HepG2 (cell line): ENCODE measurements around the gene MYLK2. TPM values are rescaled to one million over a fixed set of nuclear protein-coding genes. Genes with fewer than 3 reads are reported as not detected.

Source experiments
- ATAC-seq: fragments of 200-7000 bp; cut with Tn5 transposase; 3 replicates; pipeline ENCODE4 v1.9.1; 2020; ENCODE audit warnings: mild to moderate bottlenecking, moderate library complexity
- BruUV-seq: library from RNA; stranded (reverse); fragments of 400-500 nt; replicated peaks from 2 replicates; lab custom pipeline; 2021; lab: Mats Ljungman, UMichigan
- CTCF ChIA-PET: fragments of 300-600 bp; formaldehyde crosslinking; extraction: SDS; loops from one replicate; lab custom pipeline; 2021; ENCODE audit warnings: low total read pairs, inconsistent platforms, low intra/inter-chr PET ratio; lab: Yijun Ruan, JAX
- POLR2A ChIA-PET: fragments of 350-600 bp; sonication (Branson Sonifier 250); formaldehyde crosslinking; loops from one replicate; lab custom pipeline; 2020; ENCODE audit warnings: antibody characterized with exemption, inconsistent platforms; lab: Yijun Ruan, JAX
- DNase-seq: peaks from one replicate; pipeline ENCODE4 v3.0.0-alpha.2; 2015; ENCODE audit warnings: low spot score
- FAIRE-seq: peaks from 3 replicates; lab custom pipeline; 2011; peaks lifted over from hg19 to GRCh38; lab: Jason Lieb, UNC
- H2AFZ ChIP-seq: one replicate; pipeline ENCODE4 v1.6.1; 2011; ENCODE audit warnings: low read length, inconsistent platforms
- H3K27ac ChIP-seq: fragments of 300-600 bp; 3 replicates; pipeline ENCODE4 v1.8.0; 2011; ENCODE audit warnings: mixed run types, mild to moderate bottlenecking, mixed read lengths, low read length, inconsistent platforms; ENCODE audit not compliant: insufficient read depth; ENCODE audit errors: extremely low read length
- H3K27me3 ChIP-seq, 2 experiments: fragments of 200-600 bp in 1 of 2; 2 replicates in 1 of 2; 3 replicates in 1 of 2; pipeline versions ENCODE4 v1.6.0 to v1.8.0; 2011; ENCODE audit warnings: low read length in 2 of 2, mild to moderate bottlenecking in 2 of 2, moderate library complexity in 2 of 2, inconsistent platforms in 1 of 2; ENCODE audit not compliant: insufficient read depth in 2 of 2, control insufficient read depth in 1 of 2
- H3K36me3 ChIP-seq, 2 experiments: fragments of 200-600 bp in 1 of 2; replicated peaks in 1 of 2; 2 replicates in 1 of 2; 3 replicates in 1 of 2; pipeline versions ENCODE4 v1.5.1 to v1.8.0; 2011; ENCODE audit warnings: low read length in 2 of 2, inconsistent platforms in 1 of 2; ENCODE audit not compliant: insufficient read depth in 2 of 2, control insufficient read depth in 1 of 2
- H3K4me1 ChIP-seq: 2 replicates; pipeline ENCODE4 v1.5.1; 2012; ENCODE audit warnings: low read length, inconsistent platforms; ENCODE audit not compliant: insufficient read depth
- H3K4me2 ChIP-seq: 2 replicates; pipeline ENCODE4 v1.6.0; 2011; ENCODE audit warnings: low read depth, low read length, inconsistent platforms
- H3K4me3 ChIP-seq, 3 experiments: fragments of 200-600 bp in 1 of 3; sonication (generic), shearing (Covaris generic) in 1 of 3; replicated peaks in 1 of 3; 2 replicates each; pipeline ENCODE4 v1.5.1; 2011 to 2016; ENCODE audit warnings: low read length in 3 of 3, inconsistent platforms in 2 of 3, low read depth in 2 of 3, mild to moderate bottlenecking in 2 of 3, control low read depth in 1 of 3, mixed read lengths in 1 of 3; ENCODE audit not compliant: insufficient read depth in 1 of 3
- H3K79me2 ChIP-seq: one replicate; pipeline ENCODE4 v1.6.1; 2011; ENCODE audit warnings: low read length, inconsistent platforms; ENCODE audit not compliant: insufficient read depth
- H3K9ac ChIP-seq: 2 replicates; pipeline ENCODE4 v1.6.0; 2011; ENCODE audit warnings: mild to moderate bottlenecking, low read depth, low read length, inconsistent platforms; ENCODE audit not compliant: insufficient read depth
- H3K9me3 ChIP-seq: 2 replicates; pipeline ENCODE4 v1.5.1; 2012; ENCODE audit warnings: mild to moderate bottlenecking, low read length
- H4K20me1 ChIP-seq: 2 replicates; pipeline ENCODE4 v1.6.0; 2011; ENCODE audit warnings: inconsistent platforms, mild to moderate bottlenecking, low read length, moderate library complexity; ENCODE audit not compliant: insufficient read depth
- CCDC6 ChIP-seq: sonication (generic); formaldehyde crosslinking; IDR thresholded peaks from 2 replicates; pipeline ENCODE4 v1.8.1; 2022; ENCODE audit warnings: mild to moderate bottlenecking, missing genetic modification reagents, moderate library complexity
- KLF9 ChIP-seq: IDR thresholded peaks from 2 replicates; pipeline ENCODE4 v1.6.1; 2016; ENCODE audit warnings: low read depth
- PAF1 ChIP-seq: IDR thresholded peaks from 2 replicates; pipeline ENCODE4 v1.6.1; 2016; ENCODE audit warnings: missing genetic modification reagents, missing compliant biosample characterization
- PPARG ChIP-seq: conservative IDR thresholded peaks from 2 replicates; pipeline ENCODE4 v1.6.1; 2016; ENCODE audit warnings: missing biosample characterization, missing genetic modification reagents
- RBAK ChIP-seq: sonication (generic); formaldehyde crosslinking; IDR thresholded peaks from 2 replicates; pipeline ENCODE4 v1.5.1; 2020; ENCODE audit warnings: mild to moderate bottlenecking, missing genetic modification reagents
- REL ChIP-seq: sonication (generic); formaldehyde crosslinking; conservative IDR thresholded peaks from 2 replicates; pipeline ENCODE4 v1.8.0; 2022; ENCODE audit warnings: mild to moderate bottlenecking, missing genetic modification reagents, moderate library complexity
- SCMH1 ChIP-seq: sonication (generic); formaldehyde crosslinking; IDR thresholded peaks from 2 replicates; pipeline ENCODE4 v1.9.0; 2021; ENCODE audit warnings: missing genetic modification reagents, mild to moderate bottlenecking, borderline replicate concordance
- ZFYVE20 ChIP-seq: sonication (generic); formaldehyde crosslinking; IDR thresholded peaks from 2 replicates; pipeline ENCODE4 v1.8.0; 2023; ENCODE audit warnings: low read depth, mild to moderate bottlenecking, moderate library complexity, missing genetic modification reagents, borderline replicate concordance
- ZNF530 ChIP-seq: sonication (generic); formaldehyde crosslinking; IDR thresholded peaks from 2 replicates; pipeline ENCODE4 v1.5.0; 2020; ENCODE audit warnings: low read depth, mild to moderate bottlenecking, missing genetic modification reagents
- ZZZ3 ChIP-seq: sonication (generic); formaldehyde crosslinking; IDR thresholded peaks from 2 replicates; pipeline ENCODE4 v1.4.0; 2020; ENCODE audit warnings: missing genetic modification reagents, mild to moderate bottlenecking, borderline replicate concordance
- WGBS: methylation state at CpG from one replicate; pipeline ENCODE4 v1.1.6; 2017; ENCODE audit warnings: low lambda C conversion rate; 5-methylcytosine and 5-hydroxymethylcytosine counted together
- in situ Hi-C: cut with HindIII; loops from 2 replicates; pipeline ENCODE4 v1.10.0; 2017; ENCODE audit warnings: low pct_unique_long_range_greater_than_20kb; ENCODE audit not compliant: extremely low pct_ligation_motif_present
- intact Hi-C: fragments of 100-400 bp; cut with micrococcal nuclease; formaldehyde crosslinking; loops from one replicate; pipeline ENCODE4 v1.10.0; 2022; ENCODE audit not compliant: unreplicated experiment
- polyA plus RNA-seq, 8 experiments: library from polyadenylated mRNA; depleted of rRNA in 3 of 8; stranded (reverse) in 7 of 8; unstranded in 1 of 8; fragments of >200 nt; fragmentation: Illumina TruSeq in 4 of 8; extraction: Trizol in 4 of 8; gene quantifications; 2 replicates each; pipeline versions ENCODE4 v1.2.1 to v1.2.3, GENCODE V29; 2011 to 2016; ENCODE audit warnings: low read depth in 4 of 8, missing spikeins in 1 of 8, mixed read lengths in 1 of 8; ENCODE audit not compliant: insufficient read depth in 1 of 8
- total RNA-seq, 5 experiments: library from RNA; depleted of rRNA; stranded (reverse); fragments of >200 nt; fragmentation: Illumina TruSeq; extraction: Trizol; gene quantifications; 2 replicates each; pipeline ENCODE4 v1.2.3, GENCODE V29; 2016; ENCODE audit warnings: low read depth in 1 of 5
- TF ChIP-seq, protein P1 (sequence below): sonication (generic); formaldehyde crosslinking; IDR thresholded peaks from 2 replicates; pipeline ENCODE4 v1.5.0; 2020; ENCODE audit warnings: mild to moderate bottlenecking, missing genetic modification reagents
- TF ChIP-seq, protein P2 (sequence below): sonication (generic); formaldehyde crosslinking; IDR thresholded peaks from 2 replicates; pipeline ENCODE4 v1.4.0; 2020; ENCODE audit warnings: missing genetic modification reagents, borderline replicate concordance
- TF ChIP-seq, protein P3 (sequence below): sonication (generic); formaldehyde crosslinking; IDR thresholded peaks from 2 replicates; pipeline ENCODE4 v1.5.0; 2020; ENCODE audit warnings: missing genetic modification reagents
- TF ChIP-seq, protein P4 (sequence below): sonication (generic); formaldehyde crosslinking; IDR thresholded peaks from 2 replicates; pipeline ENCODE4 v1.8.0; 2022; ENCODE audit warnings: missing genetic modification reagents, mild to moderate bottlenecking, borderline replicate concordance
- TF ChIP-seq, protein P5 (sequence below), 2 experiments: fragments of 450-650 bp in 1 of 2; sonication (generic) in 1 of 2; formaldehyde crosslinking; IDR thresholded peaks; 2 replicates each; pipeline versions ENCODE4 v1.5.0 to v1.8.0; 2020 to 2022; ENCODE audit warnings: mild to moderate bottlenecking in 1 of 2, missing genetic modification reagents in 1 of 2

Gene MYLK2
- total and polyA plus RNA-seq, 2 of the 13 experiments (the other 11 are each of a cell fraction or from before 2014, with no cell fraction given): 0.27 TPM; not detected in 1

DNA sequence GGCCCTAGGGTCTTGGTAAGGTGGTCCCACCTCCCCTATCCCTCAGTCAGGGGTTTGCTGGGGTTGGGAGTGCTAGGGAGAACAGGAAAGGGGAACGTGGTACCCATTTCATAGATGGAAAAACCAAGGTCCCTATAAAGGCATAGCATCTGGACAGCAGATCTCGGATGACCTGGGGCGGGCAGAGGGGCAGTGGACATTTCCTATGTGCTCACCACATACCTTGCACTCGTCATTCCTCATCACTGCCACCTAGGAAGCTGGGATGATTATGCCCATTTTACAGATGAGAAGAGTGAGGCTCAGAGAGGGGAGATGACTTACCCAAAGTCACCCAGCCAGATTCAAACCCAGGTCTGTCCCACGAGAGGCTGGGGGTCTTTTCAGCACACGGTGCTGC is 12.1 kb downstream of the MYLK2 start (continued):
- TF ChIP-seq, protein P1, sequence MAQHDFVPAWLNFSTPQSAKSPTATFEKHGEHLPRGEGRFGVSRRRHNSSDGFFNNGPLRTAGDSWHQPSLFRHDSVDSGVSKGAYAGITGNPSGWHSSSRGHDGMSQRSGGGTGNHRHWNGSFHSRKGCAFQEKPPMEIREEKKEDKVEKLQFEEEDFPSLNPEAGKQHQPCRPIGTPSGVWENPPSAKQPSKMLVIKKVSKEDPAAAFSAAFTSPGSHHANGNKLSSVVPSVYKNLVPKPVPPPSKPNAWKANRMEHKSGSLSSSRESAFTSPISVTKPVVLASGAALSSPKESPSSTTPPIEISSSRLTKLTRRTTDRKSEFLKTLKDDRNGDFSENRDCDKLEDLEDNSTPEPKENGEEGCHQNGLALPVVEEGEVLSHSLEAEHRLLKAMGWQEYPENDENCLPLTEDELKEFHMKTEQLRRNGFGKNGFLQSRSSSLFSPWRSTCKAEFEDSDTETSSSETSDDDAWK (CRISPR knock-in tag): no peak
- no peak for TF ChIP-seq CCDC6 (CRISPR knock-in tag)
- TF ChIP-seq, protein P2, sequence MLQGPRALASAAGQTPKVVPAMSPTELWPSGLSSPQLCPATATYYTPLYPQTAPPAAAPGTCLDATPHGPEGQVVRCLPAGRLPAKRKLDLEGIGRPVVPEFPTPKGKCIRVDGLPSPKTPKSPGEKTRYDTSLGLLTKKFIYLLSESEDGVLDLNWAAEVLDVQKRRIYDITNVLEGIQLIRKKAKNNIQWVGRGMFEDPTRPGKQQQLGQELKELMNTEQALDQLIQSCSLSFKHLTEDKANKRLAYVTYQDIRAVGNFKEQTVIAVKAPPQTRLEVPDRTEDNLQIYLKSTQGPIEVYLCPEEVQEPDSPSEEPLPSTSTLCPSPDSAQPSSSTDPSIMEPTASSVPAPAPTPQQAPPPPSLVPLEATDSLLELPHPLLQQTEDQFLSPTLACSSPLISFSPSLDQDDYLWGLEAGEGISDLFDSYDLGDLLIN: no peak
- TF ChIP-seq, all 625 proteins: peak for 2

DNA sequence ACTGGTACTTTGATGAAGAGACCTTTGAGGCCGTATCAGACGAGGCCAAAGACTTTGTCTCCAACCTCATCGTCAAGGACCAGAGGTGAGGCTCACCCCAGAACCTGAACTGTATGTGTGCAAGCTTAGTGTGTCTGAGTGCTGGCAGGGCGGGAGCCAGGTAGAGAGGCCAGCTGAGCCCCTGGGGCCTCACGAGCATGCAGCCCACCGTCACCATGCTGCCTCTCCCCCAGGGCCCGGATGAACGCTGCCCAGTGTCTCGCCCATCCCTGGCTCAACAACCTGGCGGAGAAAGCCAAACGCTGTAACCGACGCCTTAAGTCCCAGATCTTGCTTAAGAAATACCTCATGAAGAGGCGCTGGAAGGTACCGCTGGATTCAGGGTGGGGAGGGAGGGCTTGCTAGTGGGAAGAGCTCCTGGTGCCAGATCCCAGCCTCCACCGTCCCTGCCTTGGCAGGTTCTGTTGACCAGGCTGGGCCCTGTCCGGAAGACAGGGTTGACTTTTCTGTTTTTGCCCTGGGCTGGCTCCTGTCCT is 12.7 kb downstream of the MYLK2 start:
- POLR2A ChIA-PET: no interaction called here
- CTCF ChIA-PET: no interaction called here
- no peak for ATAC-seq
- 66% methylated on average over 13 of the region's 17 CpGs for WGBS
- TF ChIP-seq PPARG (no peak), SCMH1 (CRISPR knock-in tag) (no peak), ZFYVE20 (no peak), KLF9 (CRISPR knock-in tag) (no peak), RBAK (CRISPR knock-in tag) (no peak), PAF1 (CRISPR knock-in tag) (no peak), REL (CRISPR knock-in tag) (no peak), ZZZ3 (CRISPR knock-in tag) (no peak), ZNF530 (CRISPR knock-in tag) (no peak)
- TF ChIP-seq, protein P3, sequence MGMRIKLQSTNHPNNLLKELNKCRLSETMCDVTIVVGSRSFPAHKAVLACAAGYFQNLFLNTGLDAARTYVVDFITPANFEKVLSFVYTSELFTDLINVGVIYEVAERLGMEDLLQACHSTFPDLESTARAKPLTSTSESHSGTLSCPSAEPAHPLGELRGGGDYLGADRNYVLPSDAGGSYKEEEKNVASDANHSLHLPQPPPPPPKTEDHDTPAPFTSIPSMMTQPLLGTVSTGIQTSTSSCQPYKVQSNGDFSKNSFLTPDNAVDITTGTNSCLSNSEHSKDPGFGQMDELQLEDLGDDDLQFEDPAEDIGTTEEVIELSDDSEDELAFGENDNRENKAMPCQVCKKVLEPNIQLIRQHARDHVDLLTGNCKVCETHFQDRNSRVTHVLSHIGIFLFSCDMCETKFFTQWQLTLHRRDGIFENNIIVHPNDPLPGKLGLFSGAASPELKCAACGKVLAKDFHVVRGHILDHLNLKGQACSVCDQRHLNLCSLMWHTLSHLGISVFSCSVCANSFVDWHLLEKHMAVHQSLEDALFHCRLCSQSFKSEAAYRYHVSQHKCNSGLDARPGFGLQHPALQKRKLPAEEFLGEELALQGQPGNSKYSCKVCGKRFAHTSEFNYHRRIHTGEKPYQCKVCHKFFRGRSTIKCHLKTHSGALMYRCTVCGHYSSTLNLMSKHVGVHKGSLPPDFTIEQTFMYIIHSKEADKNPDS: no peak
- TF ChIP-seq, protein P4, sequence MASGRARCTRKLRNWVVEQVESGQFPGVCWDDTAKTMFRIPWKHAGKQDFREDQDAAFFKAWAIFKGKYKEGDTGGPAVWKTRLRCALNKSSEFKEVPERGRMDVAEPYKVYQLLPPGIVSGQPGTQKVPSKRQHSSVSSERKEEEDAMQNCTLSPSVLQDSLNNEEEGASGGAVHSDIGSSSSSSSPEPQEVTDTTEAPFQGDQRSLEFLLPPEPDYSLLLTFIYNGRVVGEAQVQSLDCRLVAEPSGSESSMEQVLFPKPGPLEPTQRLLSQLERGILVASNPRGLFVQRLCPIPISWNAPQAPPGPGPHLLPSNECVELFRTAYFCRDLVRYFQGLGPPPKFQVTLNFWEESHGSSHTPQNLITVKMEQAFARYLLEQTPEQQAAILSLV: no peak
- TF ChIP-seq, protein P5, sequence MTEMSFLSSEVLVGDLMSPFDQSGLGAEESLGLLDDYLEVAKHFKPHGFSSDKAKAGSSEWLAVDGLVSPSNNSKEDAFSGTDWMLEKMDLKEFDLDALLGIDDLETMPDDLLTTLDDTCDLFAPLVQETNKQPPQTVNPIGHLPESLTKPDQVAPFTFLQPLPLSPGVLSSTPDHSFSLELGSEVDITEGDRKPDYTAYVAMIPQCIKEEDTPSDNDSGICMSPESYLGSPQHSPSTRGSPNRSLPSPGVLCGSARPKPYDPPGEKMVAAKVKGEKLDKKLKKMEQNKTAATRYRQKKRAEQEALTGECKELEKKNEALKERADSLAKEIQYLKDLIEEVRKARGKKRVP (CRISPR knock-in tag; IDR thresholded peaks at IDR 0.05): no peak
- no peak overlapping the region for H3K27ac ChIP-seq
- peaks cover 31% of the 10 kb centered on the region for H3K4me1 ChIP-seq
- H3K9me3 ChIP-seq: no peaks in the 10 kb centered on the region
- peaks cover 3 to 11% of the 10 kb centered on the region in 2 experiments; a peak in 4 of 5 replicates for H3K27me3 ChIP-seq
- no peak overlapping the region for H3K9ac ChIP-seq
- in situ Hi-C loops: no loop called here
- no peak overlapping the region for H2AFZ ChIP-seq
- no TSS peak for BruUV-seq
- no peaks in the 10 kb centered on the region for H4K20me1 ChIP-seq
- H3K4me2 ChIP-seq: no peak overlapping the region
- H3K79me2 ChIP-seq: no peaks in the 10 kb centered on the region
- intact Hi-C loops: no loop called here
- H3K36me3 ChIP-seq: no peaks in the 10 kb centered on the region
- H3K4me3 ChIP-seq: no peak overlapping the region
- FAIRE-seq: no peak
- no peak for DNase-seq
